AG04450 (cell line): ENCODE measurements around the gene CCR5AS.

Source experiments
- CTCF ChIA-PET: fragments of 300-600, 350-600 bp; formaldehyde crosslinking; extraction: SDS; loops from one replicate; lab custom pipeline; 2022; ENCODE audit warnings: antibody characterized with exemption, inconsistent platforms; lab: Charles Lee
- POLR2A ChIA-PET: fragments of 350-600 bp; formaldehyde crosslinking; extraction: SDS; loops from one replicate; lab custom pipeline; 2021; ENCODE audit warnings: antibody characterized with exemption, inconsistent platforms; lab: Yijun Ruan, JAX
- DNase-seq: peaks from one replicate; pipeline ENCODE4 v3.0.0-alpha.2; 2011; ENCODE audit warnings: low read depth, low spot score
- H3K27ac ChIP-seq: one replicate; pipeline ENCODE4 v1.5.1; 2012; ENCODE audit warnings: low read depth, low read length, control low read depth
- H3K27me3 ChIP-seq: one replicate; pipeline ENCODE4 v1.6.0; 2012; ENCODE audit warnings: low read length; ENCODE audit not compliant: control insufficient read depth, insufficient read depth
- H3K4me3 ChIP-seq: 2 replicates; pipeline ENCODE4 v1.5.1; 2011; ENCODE audit warnings: mild to moderate bottlenecking, low read depth, low read length, control low read depth
- H3K9me3 ChIP-seq: 2 replicates; pipeline ENCODE4 v1.5.1; 2012; ENCODE audit warnings: low read length; ENCODE audit not compliant: control insufficient read depth, insufficient read depth
- TF ChIP-seq, protein P1 (sequence below): IDR thresholded peaks from 2 replicates; pipeline ENCODE4 v1.5.1; 2011; ENCODE audit warnings: low read depth, low read length, control low read depth, inconsistent platforms

Gene CCR5AS

DNA sequence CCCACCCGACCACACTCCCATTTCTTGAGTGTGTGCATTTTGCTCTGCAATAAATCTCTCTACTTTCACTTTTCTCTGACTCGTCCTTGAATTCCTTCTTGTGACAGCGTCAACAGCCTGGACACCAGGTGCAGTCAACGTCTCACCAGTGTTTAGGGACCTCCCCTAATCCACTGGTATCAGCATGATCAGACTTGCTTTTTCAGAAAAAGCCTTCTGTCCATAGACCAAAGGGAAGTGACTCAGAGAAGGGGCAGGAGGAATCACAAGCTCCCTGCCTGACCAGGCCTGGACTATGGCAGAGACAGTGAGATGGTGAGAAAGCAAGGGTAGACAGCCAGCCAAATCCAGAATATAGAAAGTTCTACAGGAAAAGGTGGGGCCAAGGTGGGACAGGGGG is 20.7 kb downstream of the CCR5AS start:
- ChIA-PET POLR2A (no interaction called here), CTCF (interaction anchor here (0.9 kb wide), 1 partner anchor 9 kb away, joined by 3 read pairs; no protein-coding TSS in a partner anchor)
- Histone ChIP-seq H3K27me3 (peaks cover 20% of the 10 kb centered on the region), H3K9me3 (peaks cover 3% of the 10 kb centered on the region; the same call in 1 of the 2 replicates), H3K4me3 (no peak overlapping the region), H3K27ac (no peak overlapping the region)
- no peak for DNase-seq
- TF ChIP-seq, protein P1, sequence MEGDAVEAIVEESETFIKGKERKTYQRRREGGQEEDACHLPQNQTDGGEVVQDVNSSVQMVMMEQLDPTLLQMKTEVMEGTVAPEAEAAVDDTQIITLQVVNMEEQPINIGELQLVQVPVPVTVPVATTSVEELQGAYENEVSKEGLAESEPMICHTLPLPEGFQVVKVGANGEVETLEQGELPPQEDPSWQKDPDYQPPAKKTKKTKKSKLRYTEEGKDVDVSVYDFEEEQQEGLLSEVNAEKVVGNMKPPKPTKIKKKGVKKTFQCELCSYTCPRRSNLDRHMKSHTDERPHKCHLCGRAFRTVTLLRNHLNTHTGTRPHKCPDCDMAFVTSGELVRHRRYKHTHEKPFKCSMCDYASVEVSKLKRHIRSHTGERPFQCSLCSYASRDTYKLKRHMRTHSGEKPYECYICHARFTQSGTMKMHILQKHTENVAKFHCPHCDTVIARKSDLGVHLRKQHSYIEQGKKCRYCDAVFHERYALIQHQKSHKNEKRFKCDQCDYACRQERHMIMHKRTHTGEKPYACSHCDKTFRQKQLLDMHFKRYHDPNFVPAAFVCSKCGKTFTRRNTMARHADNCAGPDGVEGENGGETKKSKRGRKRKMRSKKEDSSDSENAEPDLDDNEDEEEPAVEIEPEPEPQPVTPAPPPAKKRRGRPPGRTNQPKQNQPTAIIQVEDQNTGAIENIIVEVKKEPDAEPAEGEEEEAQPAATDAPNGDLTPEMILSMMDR = no peak

DNA sequence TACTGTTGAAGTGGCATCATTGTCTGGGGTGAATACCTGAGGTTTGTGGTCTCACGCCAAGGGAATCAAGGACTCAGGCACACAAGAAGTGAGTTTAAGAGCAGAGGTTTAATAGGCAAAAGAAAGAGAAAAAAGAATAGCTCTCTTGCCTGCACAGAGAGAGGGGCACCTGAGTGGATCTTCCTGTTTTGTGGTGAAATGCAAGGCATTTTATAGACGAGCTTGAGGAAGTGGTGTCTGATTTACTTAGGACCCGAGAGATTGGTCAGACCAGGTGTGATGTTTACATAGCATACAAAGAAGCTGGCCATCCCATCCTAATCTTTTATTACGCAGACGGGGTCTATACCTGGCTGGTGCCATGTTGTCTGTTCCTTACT is 22.9 kb downstream of the CCR5AS start:
- CTCF ChIA-PET = no interaction called here
- no peak overlapping the region for H3K27ac ChIP-seq
- H3K9me3 ChIP-seq = peaks cover 3% of the 10 kb centered on the region; the same call in 1 of the 2 replicates
- no peak overlapping the region for H3K4me3 ChIP-seq
- peaks cover 18% of the 10 kb centered on the region for H3K27me3 ChIP-seq
- POLR2A ChIA-PET = no interaction called here
- TF ChIP-seq, protein P1 = no peak
- DNase-seq = no peak

- POLR2A ChIA-PET = no interaction called here
- TF ChIP-seq, protein P1 = no peak
- Histone ChIP-seq H3K9me3 (peaks cover 3% of the 10 kb centered on the region; the same call in 1 of the 2 replicates), H3K27me3 (peaks cover 16% of the 10 kb centered on the region), H3K27ac (no peak overlapping the region), H3K4me3 (no peak overlapping the region)
- no peak for DNase-seq
- CTCF ChIA-PET = no interaction called here
These were observed 23.5 kb downstream of the CCR5AS start for GRCh38 chr3:46383211-46383950.

- DNase-seq = no peak
- ChIA-PET CTCF (no interaction called here), POLR2A (no interaction called here)
- H3K4me3 ChIP-seq = no peak overlapping the region
- H3K9me3 ChIP-seq = no peaks in the 10 kb centered on the region
- no peak overlapping the region for H3K27ac ChIP-seq
- TF ChIP-seq, protein P1 = no peak
- H3K27me3 ChIP-seq = peaks cover 17% of the 10 kb centered on the region
These were observed 25.2 kb downstream of the CCR5AS start for GRCh38 chr3:46381625-46382024.

DNA sequence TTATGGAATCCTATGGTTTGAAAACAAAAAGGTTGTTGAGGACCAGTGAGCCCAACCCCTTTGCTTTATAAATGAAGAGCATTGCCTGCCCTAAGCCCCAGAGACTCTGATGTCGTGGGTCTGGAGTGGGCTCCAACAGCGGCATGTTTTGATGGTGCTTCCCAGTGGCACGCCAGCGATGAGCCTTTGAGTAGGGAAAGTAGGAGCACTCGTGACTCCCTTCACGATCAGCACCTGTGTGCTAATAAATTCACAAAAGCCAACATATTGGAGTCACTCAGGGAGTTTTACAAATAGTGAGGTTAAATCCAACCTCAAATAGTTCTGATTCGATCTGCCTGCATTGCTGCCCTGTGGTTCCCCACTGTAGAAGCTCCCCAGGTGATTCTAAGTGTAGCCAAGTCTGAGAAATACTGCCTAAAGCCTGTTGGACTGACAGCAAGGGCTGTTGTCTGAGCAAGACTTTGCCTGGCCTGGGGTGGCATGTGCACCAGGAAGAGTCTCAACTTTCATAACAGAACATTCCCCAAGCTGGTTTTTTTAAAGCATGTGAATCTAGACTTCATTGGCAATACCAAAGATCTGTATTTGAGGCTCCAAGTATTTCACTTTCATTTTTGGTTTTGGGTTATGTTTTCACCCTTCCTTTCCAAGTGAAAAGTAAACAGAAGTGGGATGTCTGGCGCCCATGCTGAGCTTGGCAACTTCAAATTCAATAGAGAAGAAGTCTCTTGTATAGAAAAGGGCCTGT is 26.2 kb downstream of the CCR5AS start:
- ChIA-PET POLR2A (no interaction called here), CTCF (no interaction called here)
- TF ChIP-seq, protein P1 = no peak
- Histone ChIP-seq H3K4me3 (no peak overlapping the region), H3K27ac (no peak overlapping the region), H3K27me3 (peaks cover 21% of the 10 kb centered on the region), H3K9me3 (no peaks in the 10 kb centered on the region)
- no peak for DNase-seq
